Loucy (cell line): Measurements from ENCODE around the gene EN2.

Experiments
- EZH2phosphoT487 ChIP-seq: fragments of 200-600 bp; IDR thresholded peaks from 2 replicates; pipeline ENCODE4 v1.6.1; 2018; ENCODE audit warnings: antibody characterized with exemption, mild to moderate bottlenecking, moderate library complexity, borderline replicate concordance
- TF ChIP-seq, protein P1 (sequence below): fragments of 200-600 bp; sonication (generic); conservative IDR thresholded peaks from 2 replicates; pipeline ENCODE4 v1.5.1; 2014; ENCODE audit warnings: mild to moderate bottlenecking, antibody characterized with exemption, low read length

GRCh38 chr7:155435110-155435509 is 22.8 kb upstream of the EN2 start:
- TF ChIP-seq, protein P1, sequence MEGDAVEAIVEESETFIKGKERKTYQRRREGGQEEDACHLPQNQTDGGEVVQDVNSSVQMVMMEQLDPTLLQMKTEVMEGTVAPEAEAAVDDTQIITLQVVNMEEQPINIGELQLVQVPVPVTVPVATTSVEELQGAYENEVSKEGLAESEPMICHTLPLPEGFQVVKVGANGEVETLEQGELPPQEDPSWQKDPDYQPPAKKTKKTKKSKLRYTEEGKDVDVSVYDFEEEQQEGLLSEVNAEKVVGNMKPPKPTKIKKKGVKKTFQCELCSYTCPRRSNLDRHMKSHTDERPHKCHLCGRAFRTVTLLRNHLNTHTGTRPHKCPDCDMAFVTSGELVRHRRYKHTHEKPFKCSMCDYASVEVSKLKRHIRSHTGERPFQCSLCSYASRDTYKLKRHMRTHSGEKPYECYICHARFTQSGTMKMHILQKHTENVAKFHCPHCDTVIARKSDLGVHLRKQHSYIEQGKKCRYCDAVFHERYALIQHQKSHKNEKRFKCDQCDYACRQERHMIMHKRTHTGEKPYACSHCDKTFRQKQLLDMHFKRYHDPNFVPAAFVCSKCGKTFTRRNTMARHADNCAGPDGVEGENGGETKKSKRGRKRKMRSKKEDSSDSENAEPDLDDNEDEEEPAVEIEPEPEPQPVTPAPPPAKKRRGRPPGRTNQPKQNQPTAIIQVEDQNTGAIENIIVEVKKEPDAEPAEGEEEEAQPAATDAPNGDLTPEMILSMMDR, result no peak
- TF ChIP-seq EZH2phosphoT487, result no peak
